Left lung (tissue), 10 donors: ENCODE results near the gene LRRC49. TPM values are rescaled to one million over a fixed set of nuclear protein-coding genes. Genes with fewer than 3 reads are reported as not detected.

Experiments
- ATAC-seq: fragments of 200-7000 bp; cut with Tn5 transposase; one replicate; pipeline ENCODE4 v1.9.1; 2020; ENCODE audit warnings: moderate library complexity
- DNase-seq, 4 donors: peaks; one replicate each; pipeline ENCODE4 v3.0.0-alpha.2; 2013 to 2020
- H3K27ac ChIP-seq, 2 donors: fragments of 200-600 bp; sonication (generic) in 1 of 2; one replicate each; pipeline versions ENCODE4 v1.5.0 to v1.8.0; 2020 to 2021
- H3K27me3 ChIP-seq, 2 donors: fragments of 200-600 bp; sonication (generic) in 1 of 2; one replicate each; pipeline versions ENCODE4 v1.5.0 to v1.8.0; 2020 to 2021
- H3K36me3 ChIP-seq, 2 donors: fragments of 200-600 bp; sonication (generic) in 1 of 2; one replicate each; pipeline versions ENCODE4 v1.5.0 to v1.8.0; 2020 to 2021
- H3K4me1 ChIP-seq, 2 donors: fragments of 200-600 bp; one replicate each; pipeline ENCODE4 v1.8.0; 2021
- H3K4me3 ChIP-seq, 2 donors: fragments of 200-600 bp; sonication (generic) in 1 of 2; one replicate each; pipeline versions ENCODE4 v1.5.0 to v1.8.0; 2020 to 2021; ENCODE audit warnings: mild to moderate bottlenecking in 1 of 2
- H3K9me3 ChIP-seq, 2 donors: fragments of 200-600 bp; sonication (generic) in 1 of 2; one replicate each; pipeline versions ENCODE4 v1.5.0 to v1.8.0; 2020 to 2021
- intact Hi-C, 2 donors: fragments of 100-400 bp; cut with DNase I; formaldehyde crosslinking; loops; one replicate each; pipeline versions ENCODE4 v1.11.2 to v1.14.2; 2022
- polyA plus RNA-seq, 6 donors: library from polyadenylated mRNA; unstranded; fragments of 120-200 nt; gene quantifications; one replicate each; pipeline ENCODE4 v1.2.1, GENCODE V29; 2013; ENCODE audit not compliant: insufficient read length in 6 of 6
- total RNA-seq, 2 donors: library from RNA; stranded (reverse); fragmentation: NEBNext Ultra II Directional; extraction: Animal tissue kit (Norgen Biotek cat#: 25700); gene quantifications; one replicate each; pipeline ENCODE4 v1.2.1, GENCODE V29; 2021
- TF ChIP-seq, protein P1 (sequence below), 2 donors: fragments of 200-600 bp; sonication (generic) in 1 of 2; IDR thresholded peaks; one replicate each; pipeline versions ENCODE4 v1.5.0 to v1.8.0; 2021; ENCODE audit warnings: antibody characterized with exemption in 2 of 2
- donor health status: DM: no; HTN: yes; CAD: no.
- donor health status: DM: no; HTN: no; CAD: no.

The LRRC49 gene
- total and polyA plus RNA-seq, 8 donors, result 4.2 to 24.1 (median 19.4) TPM

DNA sequence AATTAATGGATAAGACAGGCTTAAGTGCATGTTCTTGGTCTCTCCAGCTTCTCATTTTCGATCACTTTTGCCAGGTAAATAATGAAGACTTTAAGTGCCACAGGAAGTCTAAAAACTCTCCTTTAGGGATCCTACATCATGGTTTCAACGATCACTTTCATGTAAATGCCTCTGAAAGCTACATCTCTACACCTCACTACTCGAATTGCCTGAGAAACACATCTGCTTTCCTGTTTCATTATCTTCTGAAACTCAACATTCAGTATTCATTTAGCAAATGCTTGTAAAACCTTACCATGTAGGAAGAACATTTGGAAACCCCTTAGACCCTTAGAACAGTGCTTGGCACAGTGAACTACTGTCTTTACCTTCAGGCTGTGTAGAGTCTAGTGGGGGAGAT is 16.6 kb upstream of the LRRC49 start:
- Histone ChIP-seq H3K4me1 (no peaks in the 10 kb centered on the region), H3K9me3 (no peaks in the 10 kb centered on the region), H3K27ac (no peak overlapping the region), H3K36me3 (no peaks in the 10 kb centered on the region), H3K27me3 (no peaks in the 10 kb centered on the region), H3K4me3 (no peak overlapping the region)
- no peak for ATAC-seq
- TF ChIP-seq, protein P1, sequence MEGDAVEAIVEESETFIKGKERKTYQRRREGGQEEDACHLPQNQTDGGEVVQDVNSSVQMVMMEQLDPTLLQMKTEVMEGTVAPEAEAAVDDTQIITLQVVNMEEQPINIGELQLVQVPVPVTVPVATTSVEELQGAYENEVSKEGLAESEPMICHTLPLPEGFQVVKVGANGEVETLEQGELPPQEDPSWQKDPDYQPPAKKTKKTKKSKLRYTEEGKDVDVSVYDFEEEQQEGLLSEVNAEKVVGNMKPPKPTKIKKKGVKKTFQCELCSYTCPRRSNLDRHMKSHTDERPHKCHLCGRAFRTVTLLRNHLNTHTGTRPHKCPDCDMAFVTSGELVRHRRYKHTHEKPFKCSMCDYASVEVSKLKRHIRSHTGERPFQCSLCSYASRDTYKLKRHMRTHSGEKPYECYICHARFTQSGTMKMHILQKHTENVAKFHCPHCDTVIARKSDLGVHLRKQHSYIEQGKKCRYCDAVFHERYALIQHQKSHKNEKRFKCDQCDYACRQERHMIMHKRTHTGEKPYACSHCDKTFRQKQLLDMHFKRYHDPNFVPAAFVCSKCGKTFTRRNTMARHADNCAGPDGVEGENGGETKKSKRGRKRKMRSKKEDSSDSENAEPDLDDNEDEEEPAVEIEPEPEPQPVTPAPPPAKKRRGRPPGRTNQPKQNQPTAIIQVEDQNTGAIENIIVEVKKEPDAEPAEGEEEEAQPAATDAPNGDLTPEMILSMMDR (IDR thresholded peaks at IDR 0.05), result no peak
- no peak for DNase-seq
- intact Hi-C loops, result loop anchor here in 1 of 2 donors (10.0 kb wide), 1 partner anchor 51 kb away; no protein-coding TSS in a partner anchor

DNA sequence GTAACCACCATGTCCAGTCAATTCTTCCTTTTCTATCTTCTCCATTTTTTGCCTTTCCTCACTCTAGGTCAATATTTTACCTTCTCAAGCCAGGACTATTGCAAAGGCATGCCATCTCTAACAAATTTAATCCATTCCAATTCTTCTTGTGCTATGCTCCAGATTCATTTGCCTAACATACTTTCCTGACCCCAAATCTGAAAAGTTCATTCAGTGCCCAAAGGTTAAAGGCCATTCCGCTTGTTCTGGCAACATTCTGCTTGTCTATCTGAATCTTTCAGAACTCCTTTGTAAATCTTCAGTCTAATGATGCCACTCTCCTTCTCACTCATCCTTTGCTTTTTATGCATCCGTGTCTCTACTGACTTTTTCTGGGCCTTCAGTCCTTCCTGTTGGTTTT is 15.9 kb upstream of the LRRC49 start:
- TF ChIP-seq, protein P1 (IDR thresholded peaks at IDR 0.05), result no peak

DNA sequence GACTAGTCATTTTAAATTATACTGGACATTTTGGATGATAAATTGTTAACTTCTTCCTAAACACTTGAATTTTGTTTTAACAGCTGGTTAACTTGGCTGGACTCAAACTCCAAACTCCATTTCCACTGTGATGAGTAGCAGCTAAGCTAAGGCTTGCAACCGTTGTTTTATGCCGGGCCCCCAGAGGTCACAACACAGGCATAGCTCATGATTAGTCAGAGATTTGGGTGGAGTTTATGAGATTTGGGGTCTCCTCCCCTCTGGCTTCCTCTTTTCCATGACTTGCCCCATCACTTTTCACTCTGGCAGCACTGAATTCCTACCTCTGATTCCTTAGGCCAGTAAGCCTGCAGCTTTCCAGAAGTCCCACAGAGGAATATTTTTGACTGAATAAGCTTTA is 13.2 kb upstream of the LRRC49 start:
- no peak overlapping the region for H3K27ac ChIP-seq
- H3K9me3 ChIP-seq, result no peaks in the 10 kb centered on the region
- H3K4me1 ChIP-seq, result no peaks in the 10 kb centered on the region
- ATAC-seq (no peak), DNase-seq (no peak)
- H3K36me3 ChIP-seq, result no peaks in the 10 kb centered on the region
- TF ChIP-seq, protein P1 (IDR thresholded peaks at IDR 0.05), result no peak
- intact Hi-C loops, result loop anchor here in 1 of 2 donors (10.0 kb wide), 1 partner anchor 55 kb away; no protein-coding TSS in a partner anchor
- H3K4me3 ChIP-seq, result no peak overlapping the region
- H3K27me3 ChIP-seq, result no peaks in the 10 kb centered on the region

More for the DNA sequence above, 15.9 kb upstream of the LRRC49 start:
- Histone ChIP-seq H3K4me1 (no peaks in the 10 kb centered on the region), H3K4me3 (no peak overlapping the region), H3K9me3 (no peaks in the 10 kb centered on the region), H3K27me3 (no peaks in the 10 kb centered on the region), H3K36me3 (no peaks in the 10 kb centered on the region), H3K27ac (no peak overlapping the region)
- intact Hi-C loops, result loop anchor here in 1 of 2 donors (10.0 kb wide), 1 partner anchor 52 kb away; no protein-coding TSS in a partner anchor
- DNase-seq, result no peak
- ATAC-seq, result no peak

DNA sequence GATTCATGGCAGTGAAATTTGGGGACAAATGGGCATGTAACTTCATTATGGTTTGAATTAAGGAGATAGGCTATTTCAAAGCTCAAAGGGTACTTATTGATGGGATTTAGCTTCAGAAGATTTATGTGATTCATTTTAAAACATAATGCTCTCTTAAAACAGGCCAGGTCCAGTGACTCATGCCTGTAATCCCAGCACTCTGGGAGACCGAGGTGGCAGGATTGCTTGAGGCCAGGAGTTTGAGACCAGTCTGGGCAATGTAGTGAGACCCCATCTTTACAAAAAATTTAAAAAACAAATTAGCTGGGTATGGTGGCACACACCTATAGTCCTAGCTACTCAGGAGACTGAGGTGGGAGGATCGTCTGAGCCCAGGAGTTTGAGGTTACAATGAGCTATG is 11.8 kb upstream of the LRRC49 start:
- Histone ChIP-seq H3K4me3 (no peak overlapping the region), H3K27me3 (no peaks in the 10 kb centered on the region), H3K27ac (no peak overlapping the region), H3K4me1 (no peaks in the 10 kb centered on the region), H3K9me3 (no peaks in the 10 kb centered on the region), H3K36me3 (no peaks in the 10 kb centered on the region)
- intact Hi-C loops, result no loop called here
- DNase-seq, result no peak
- no peak for ATAC-seq
- TF ChIP-seq, protein P1 (IDR thresholded peaks at IDR 0.05), result no peak

DNA sequence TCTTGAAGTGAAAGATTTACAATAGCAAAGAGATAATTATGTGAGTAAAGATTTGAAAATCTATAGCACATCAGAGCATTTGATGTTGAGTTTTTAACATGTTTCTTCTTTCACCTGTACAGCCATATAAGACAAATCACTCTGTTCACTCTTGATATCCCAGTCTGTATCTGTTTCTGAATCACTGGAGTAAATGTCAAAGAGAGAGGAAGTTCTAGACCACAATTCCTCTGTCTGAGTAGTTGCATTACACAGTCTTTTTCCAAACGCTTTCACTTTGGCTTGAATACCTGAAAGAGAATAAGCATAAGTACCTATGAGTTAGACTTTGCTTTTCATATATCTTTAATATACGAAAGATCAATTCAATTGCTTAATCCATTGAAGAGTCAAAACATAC is 10.3 kb upstream of the LRRC49 start:
- Histone ChIP-seq H3K4me3 (no peak overlapping the region), H3K4me1 (no peaks in the 10 kb centered on the region), H3K36me3 (no peaks in the 10 kb centered on the region), H3K27me3 (no peaks in the 10 kb centered on the region), H3K27ac (no peak overlapping the region), H3K9me3 (no peaks in the 10 kb centered on the region)
- intact Hi-C loops, result no loop called here
- ATAC-seq, result no peak
- TF ChIP-seq, protein P1 (IDR thresholded peaks at IDR 0.05), result no peak
- DNase-seq, result no peak
